Neural cell (in vitro differentiated cells): ENCODE measurements around the gene CPVL.

Experiments
- EP300 ChIP-seq: fragments of 450-650 bp; conservative IDR thresholded peaks from 2 replicates; pipeline ENCODE4 v1.6.1; 2014; ENCODE audit warnings: antibody characterized with exemption, mild to moderate bottlenecking, moderate library complexity; ENCODE audit not compliant: poor library complexity, severe bottlenecking
- EZH2 ChIP-seq: fragments of 200-600, 300-800 bp; shearing (Covaris generic), sonication (generic); IDR thresholded peaks from 2 replicates; pipeline ENCODE4 v1.6.1; 2014; ENCODE audit warnings: antibody characterized with exemption, low read length, borderline replicate concordance, mild to moderate bottlenecking; ENCODE audit not compliant: insufficient read depth, poor library complexity, severe bottlenecking
- MXI1 ChIP-seq: fragments of 450-650 bp; conservative IDR thresholded peaks from 2 replicates; pipeline ENCODE4 v1.6.1; 2014; ENCODE audit warnings: antibody characterized with exemption, mild to moderate bottlenecking; ENCODE audit not compliant: poor library complexity, severe bottlenecking
- SMC3 ChIP-seq: fragments of 450-650 bp; conservative IDR thresholded peaks from 2 replicates; pipeline ENCODE4 v1.6.1; 2014; ENCODE audit warnings: antibody characterized with exemption, mild to moderate bottlenecking, moderate library complexity; ENCODE audit not compliant: poor library complexity
- TAF1 ChIP-seq: IDR thresholded peaks from 2 replicates; pipeline ENCODE4 v1.6.1; 2012; ENCODE audit warnings: low read depth
- TF ChIP-seq, protein P1 (sequence below): fragments of 450-650 bp; IDR thresholded peaks from 2 replicates; pipeline ENCODE4 v1.5.1; 2014; ENCODE audit warnings: antibody characterized with exemption, mild to moderate bottlenecking, moderate library complexity; ENCODE audit not compliant: poor library complexity, severe bottlenecking
- TF ChIP-seq, protein P2 (sequence below): IDR thresholded peaks from 2 replicates; pipeline ENCODE4 v1.6.1; 2012; ENCODE audit warnings: borderline replicate concordance

DNA sequence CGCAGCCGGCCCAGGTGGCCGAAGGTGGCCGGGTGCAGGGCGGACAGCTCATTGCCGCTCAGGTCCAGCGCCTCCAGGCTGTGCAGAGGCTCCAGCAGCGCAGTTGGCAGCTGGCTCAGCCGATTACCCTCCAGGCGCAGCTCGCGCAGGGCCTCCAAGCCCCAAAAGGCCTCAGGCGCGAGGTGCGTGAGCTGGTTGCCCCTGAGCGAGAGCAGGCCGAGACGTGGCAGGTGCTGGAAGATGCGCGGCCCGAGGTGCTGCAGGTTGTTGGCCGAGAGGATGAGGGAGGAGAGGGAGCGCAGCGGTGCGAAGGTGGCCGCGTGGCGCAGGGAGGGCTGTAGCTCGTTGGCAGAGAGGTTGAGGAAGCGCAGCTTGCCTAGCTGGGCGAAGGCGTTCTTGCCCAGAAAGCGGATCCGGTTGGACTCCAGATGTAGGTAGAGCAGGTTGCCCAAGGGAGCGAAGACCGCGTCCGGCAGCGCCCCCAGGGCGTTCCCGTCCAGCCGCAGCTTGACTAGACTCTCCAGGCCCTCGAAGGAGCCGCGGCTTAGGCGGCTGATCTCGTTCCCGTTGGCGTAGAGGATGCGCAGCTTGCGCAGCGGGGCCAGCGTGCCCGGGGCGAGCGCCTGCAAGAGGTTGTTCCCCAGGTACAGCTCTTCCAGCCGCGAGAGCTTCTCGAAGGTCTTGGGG lies 189.1 kb downstream of the CPVL start:
- TF ChIP-seq EP300 (no peak), SMC3 (no peak), EZH2 (no peak), TAF1 (no peak), MXI1 (no peak)
- TF ChIP-seq, protein P1, sequence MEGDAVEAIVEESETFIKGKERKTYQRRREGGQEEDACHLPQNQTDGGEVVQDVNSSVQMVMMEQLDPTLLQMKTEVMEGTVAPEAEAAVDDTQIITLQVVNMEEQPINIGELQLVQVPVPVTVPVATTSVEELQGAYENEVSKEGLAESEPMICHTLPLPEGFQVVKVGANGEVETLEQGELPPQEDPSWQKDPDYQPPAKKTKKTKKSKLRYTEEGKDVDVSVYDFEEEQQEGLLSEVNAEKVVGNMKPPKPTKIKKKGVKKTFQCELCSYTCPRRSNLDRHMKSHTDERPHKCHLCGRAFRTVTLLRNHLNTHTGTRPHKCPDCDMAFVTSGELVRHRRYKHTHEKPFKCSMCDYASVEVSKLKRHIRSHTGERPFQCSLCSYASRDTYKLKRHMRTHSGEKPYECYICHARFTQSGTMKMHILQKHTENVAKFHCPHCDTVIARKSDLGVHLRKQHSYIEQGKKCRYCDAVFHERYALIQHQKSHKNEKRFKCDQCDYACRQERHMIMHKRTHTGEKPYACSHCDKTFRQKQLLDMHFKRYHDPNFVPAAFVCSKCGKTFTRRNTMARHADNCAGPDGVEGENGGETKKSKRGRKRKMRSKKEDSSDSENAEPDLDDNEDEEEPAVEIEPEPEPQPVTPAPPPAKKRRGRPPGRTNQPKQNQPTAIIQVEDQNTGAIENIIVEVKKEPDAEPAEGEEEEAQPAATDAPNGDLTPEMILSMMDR, result no peak
- TF ChIP-seq, protein P2, sequence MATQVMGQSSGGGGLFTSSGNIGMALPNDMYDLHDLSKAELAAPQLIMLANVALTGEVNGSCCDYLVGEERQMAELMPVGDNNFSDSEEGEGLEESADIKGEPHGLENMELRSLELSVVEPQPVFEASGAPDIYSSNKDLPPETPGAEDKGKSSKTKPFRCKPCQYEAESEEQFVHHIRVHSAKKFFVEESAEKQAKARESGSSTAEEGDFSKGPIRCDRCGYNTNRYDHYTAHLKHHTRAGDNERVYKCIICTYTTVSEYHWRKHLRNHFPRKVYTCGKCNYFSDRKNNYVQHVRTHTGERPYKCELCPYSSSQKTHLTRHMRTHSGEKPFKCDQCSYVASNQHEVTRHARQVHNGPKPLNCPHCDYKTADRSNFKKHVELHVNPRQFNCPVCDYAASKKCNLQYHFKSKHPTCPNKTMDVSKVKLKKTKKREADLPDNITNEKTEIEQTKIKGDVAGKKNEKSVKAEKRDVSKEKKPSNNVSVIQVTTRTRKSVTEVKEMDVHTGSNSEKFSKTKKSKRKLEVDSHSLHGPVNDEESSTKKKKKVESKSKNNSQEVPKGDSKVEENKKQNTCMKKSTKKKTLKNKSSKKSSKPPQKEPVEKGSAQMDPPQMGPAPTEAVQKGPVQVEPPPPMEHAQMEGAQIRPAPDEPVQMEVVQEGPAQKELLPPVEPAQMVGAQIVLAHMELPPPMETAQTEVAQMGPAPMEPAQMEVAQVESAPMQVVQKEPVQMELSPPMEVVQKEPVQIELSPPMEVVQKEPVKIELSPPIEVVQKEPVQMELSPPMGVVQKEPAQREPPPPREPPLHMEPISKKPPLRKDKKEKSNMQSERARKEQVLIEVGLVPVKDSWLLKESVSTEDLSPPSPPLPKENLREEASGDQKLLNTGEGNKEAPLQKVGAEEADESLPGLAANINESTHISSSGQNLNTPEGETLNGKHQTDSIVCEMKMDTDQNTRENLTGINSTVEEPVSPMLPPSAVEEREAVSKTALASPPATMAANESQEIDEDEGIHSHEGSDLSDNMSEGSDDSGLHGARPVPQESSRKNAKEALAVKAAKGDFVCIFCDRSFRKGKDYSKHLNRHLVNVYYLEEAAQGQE, result no peak
